GM19467 (cell line): ENCODE measurements around the gene ARL6.

Experiments
- ATAC-seq: cut with Tn5 transposase; IDR thresholded peaks from one replicate; pipeline ENCODE4 v1.9.1; 2021; ENCODE audit warnings: mild to moderate bottlenecking, moderate library complexity; ENCODE audit not compliant: unreplicated experiment

Gene ARL6

GRCh38 chr3:97764407-97765238 lies at the start of gene ARL6:
TSS of gene ARL6 (plus strand) at chr3:97764758. CDS start at chr3:97768108, 3,350 bp downstream.
- ATAC-seq, result peak; percentile 96

- ATAC-seq, result peak; percentile 90
Observed at GRCh38 chr3:97719156-97719821, 45.3 kb upstream of the ARL6 start.

- ATAC-seq, result no peak
Observed at GRCh38 chr3:97720417-97720816, 44.1 kb upstream of the ARL6 start.

GRCh38 chr3:97721446-97721845 lies 43.1 kb upstream of the ARL6 start:
- no peak for ATAC-seq

GRCh38 chr3:97736928-97737327 lies 27.6 kb upstream of the ARL6 start:
- no peak for ATAC-seq

- ATAC-seq, result no peak
Observed at GRCh38 chr3:97738761-97739160, 25.8 kb upstream of the ARL6 start.

GRCh38 chr3:97742036-97742435 lies 22.5 kb upstream of the ARL6 start:
- ATAC-seq, result no peak

GRCh38 chr3:97744289-97744688 lies 20.3 kb upstream of the ARL6 start:
- no peak for ATAC-seq

- ATAC-seq, result peak; percentile 1
Observed at GRCh38 chr3:97763586-97764406, 762 bp upstream of the ARL6 start.

GRCh38 chr3:97765336-97765735 lies 778 bp downstream of the ARL6 start:
- ATAC-seq, result no peak

GRCh38 chr3:97772926-97773325 lies 8.4 kb downstream of the ARL6 start:
- no peak for ATAC-seq

- ATAC-seq, result no peak
Observed at GRCh38 chr3:97778152-97778551, 13.6 kb downstream of the ARL6 start.

GRCh38 chr3:97793420-97794019 lies 29.0 kb downstream of the ARL6 start:
- ATAC-seq, result no peak

GRCh38 chr3:97795951-97796350 lies 31.4 kb downstream of the ARL6 start:
- ATAC-seq, result no peak

GRCh38 chr3:97804471-97804870 lies 39.9 kb downstream of the ARL6 start:
- ATAC-seq, result no peak

- ATAC-seq, result no peak
Observed at GRCh38 chr3:97810779-97811390, 46.3 kb downstream of the ARL6 start.

GRCh38 chr3:97815149-97815917 lies 50.8 kb downstream of the ARL6 start:
- ATAC-seq, result no peak

GRCh38 chr3:97816811-97817210 lies 52.3 kb downstream of the ARL6 start:
- no peak for ATAC-seq

GRCh38 chr3:97817965-97818364 lies 53.4 kb downstream of the ARL6 start:
- no peak for ATAC-seq

- ATAC-seq, result no peak
Observed at GRCh38 chr3:97820780-97821179, 56.2 kb downstream of the ARL6 start.
